ENCODE results near the gene TNRC18.
"Not testable (repeated sequence)": the region's sequence is repeated elsewhere in the genome, so short reads cannot be mapped to it uniquely, and the experiment has no call there.

Gene TNRC18

DNA sequence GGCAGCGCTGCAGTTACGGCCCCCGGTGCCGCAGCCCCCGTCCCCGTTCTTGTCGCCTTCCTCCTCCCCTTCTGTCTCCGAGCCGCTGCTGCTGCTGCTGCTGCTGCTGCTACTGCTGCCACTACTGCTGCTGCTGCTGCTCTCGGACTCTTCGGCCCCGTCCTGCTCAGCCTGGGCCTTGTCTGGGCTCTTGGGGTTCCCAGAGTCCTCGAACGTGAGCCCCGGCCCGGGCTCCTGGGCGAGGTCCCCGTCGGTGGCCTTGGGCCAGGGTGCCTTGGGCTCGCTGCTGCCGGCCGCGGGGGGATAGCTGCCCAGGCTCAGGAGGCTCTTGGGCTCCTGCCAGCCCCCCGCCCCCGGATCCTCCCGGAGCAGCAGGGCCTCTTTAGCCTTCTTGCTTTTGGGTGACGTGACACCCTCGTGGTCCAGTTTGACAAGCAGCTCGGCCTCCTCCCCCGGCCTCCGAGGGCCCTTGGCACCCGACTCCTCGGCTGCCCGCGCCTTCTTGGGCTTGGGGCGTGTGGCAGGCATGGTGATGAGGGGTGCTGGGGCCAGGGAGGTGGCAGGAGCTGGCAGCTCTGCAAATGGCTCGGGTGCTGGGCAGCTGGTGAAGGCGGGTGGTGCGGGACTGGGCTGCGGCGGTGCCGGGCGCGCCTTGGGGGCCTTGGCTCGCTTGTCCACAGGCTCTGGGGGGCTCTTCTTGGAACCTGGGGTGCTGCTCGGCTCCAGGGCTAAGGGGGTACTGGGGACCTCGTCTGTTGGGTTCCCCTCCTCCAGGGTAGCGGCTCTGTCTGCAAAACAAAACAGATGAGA is 110.4 kb downstream of the TNRC18 start:
- DNase-seq = not testable (repeated sequence)

DNA sequence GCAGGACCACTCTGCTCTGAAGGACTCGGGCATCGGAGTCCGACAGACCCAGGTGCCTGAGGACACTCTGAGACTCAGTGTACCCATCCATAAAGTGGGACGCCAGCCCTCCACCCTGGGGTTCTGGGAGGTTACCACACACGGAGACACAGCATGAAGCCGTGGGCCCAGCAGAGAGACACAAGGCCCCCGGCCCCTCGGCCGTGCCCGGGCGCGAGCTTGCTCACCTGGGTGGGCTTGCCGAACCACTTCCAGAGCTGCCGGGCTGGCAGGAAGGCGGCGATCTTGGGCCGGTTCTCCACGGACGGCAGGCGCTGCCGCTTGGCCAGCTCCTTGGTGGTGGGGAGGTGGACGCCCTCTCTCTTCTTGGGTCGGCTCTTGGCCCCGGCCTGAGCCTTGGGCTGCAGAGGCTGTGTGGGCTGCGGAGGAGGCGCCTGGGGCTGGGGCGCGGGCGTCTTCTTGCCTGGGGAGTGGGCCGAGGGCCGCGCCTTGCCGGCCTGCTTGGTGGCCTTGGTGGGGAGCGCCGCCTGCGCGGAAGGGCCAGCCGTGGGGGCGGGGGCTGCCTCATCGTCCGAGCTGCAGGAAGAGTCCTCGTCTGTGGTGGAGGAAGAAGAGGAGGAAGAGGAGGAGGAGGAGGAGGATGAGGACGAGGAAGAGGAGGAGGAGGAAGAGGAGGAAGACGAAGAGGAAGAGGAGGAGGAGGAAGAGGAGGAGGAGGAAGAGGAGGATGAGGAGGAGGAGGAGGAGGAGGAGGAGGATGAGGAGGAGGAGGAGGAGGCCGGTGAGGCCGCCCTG is 111.2 kb downstream of the TNRC18 start:
- not testable (repeated sequence) for DNase-seq

DNA sequence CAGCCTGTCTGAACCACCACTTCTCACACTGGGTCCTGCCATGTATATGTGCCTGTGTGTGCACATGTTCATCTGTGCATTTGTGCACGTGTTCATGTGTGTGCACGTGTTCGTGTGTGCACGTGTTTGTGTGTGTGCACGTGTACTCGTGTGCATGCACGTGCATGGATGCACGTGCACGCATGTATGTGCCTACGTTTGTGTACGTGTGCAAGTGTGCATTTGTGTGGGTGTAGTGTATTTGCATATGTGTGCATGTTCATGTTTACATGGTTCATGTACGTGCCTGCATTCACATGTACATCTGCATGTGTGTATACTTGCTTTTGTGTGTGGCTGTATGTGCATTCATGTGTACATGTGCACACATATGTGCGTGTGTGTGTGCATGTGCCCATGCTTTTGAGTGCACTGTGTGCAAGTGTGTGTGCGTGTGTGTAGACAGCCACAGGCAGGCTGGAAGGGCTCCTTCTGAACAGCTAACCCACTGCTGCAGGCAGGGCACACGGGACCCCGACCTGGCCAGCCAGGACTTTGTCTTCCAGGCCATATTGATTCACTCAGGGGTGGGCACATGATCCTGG is 112.7 kb downstream of the TNRC18 start:
- no peak for DNase-seq

DNA sequence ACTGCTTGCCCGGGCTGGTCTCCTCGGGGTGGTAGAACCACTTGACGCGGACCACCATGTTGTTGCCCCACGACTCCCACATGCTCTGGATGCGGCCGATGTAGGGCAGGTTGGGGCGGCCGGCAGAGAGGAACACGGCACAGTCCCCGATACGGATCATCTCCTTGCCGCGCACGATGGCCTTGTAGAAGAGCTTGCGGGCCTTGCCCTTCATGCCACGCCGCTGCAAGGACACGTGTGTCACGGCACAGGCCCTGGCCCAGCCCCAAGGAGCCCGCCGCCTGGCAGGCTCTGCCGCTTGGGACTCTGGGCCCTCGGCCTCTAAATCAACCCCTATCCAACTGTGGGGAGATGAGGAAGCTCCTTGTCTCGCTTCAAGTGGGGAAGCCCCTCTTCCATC is 114.5 kb downstream of the TNRC18 start:
- no peak for DNase-seq

DNA sequence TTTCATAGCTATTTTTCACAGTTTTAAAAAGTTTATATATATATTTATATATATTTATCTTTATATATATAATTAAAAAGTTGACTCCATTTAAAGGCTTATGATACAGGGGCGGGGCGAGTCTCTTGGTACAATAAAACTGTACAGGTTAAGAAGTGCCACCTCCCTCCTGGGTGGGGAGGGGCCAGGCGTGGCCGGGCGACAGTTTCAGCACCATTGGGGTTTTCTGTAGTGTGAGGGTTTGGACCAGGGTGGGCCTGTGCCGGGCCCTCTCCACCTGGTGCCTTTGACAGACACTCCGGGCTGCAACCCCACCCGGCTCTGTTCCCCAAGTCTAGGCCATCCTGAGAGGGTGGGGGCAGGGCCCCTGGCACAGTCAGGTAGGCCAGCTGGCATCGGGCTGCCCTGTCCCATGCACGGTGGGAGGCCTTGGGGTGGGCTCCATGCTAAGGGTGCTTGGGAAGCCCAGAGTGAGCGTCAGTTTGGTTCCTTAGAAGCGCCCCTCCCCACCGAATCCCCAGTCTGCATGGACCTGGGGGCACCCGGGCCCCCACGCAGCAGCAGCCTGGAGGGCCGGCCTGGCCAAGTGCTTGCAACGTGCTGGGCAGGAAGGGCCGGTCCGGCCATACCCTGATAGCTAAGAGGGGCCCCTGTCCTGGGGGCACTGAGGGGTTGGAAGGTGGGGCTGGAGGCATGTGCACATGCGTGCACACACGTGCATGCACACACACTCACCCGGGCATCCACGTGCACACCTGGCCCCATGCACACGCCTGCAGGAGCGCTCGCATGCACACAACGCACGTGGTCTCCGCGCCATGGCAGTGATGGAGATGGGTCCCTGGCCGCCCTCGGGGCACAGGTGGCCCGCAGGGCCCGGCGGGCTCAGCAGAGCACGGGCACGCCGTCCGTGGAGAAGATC is 116.2 kb downstream of the TNRC18 start:
- not testable (repeated sequence) for DNase-seq

DNA sequence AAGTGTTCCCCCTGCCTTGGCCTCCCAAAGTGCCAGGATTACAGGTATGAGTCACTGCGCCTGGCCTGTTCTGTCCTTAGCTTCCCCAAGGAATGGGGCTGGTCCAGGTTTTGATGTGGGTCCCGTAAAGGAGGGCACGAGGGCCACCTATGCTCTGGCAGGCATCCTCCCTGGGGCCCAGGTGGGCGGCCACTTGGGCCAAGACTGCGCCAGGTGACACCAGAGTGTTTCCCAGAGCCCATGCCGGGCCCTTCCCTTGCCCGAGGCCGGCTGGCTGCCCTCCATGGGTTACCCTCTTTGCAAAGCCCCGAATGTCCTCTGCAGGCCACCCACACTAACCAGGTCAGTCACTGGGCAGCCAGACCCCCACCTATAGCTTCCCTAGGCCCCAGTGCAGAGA is 118.6 kb downstream of the TNRC18 start:
- not testable (repeated sequence) for DNase-seq

DNA sequence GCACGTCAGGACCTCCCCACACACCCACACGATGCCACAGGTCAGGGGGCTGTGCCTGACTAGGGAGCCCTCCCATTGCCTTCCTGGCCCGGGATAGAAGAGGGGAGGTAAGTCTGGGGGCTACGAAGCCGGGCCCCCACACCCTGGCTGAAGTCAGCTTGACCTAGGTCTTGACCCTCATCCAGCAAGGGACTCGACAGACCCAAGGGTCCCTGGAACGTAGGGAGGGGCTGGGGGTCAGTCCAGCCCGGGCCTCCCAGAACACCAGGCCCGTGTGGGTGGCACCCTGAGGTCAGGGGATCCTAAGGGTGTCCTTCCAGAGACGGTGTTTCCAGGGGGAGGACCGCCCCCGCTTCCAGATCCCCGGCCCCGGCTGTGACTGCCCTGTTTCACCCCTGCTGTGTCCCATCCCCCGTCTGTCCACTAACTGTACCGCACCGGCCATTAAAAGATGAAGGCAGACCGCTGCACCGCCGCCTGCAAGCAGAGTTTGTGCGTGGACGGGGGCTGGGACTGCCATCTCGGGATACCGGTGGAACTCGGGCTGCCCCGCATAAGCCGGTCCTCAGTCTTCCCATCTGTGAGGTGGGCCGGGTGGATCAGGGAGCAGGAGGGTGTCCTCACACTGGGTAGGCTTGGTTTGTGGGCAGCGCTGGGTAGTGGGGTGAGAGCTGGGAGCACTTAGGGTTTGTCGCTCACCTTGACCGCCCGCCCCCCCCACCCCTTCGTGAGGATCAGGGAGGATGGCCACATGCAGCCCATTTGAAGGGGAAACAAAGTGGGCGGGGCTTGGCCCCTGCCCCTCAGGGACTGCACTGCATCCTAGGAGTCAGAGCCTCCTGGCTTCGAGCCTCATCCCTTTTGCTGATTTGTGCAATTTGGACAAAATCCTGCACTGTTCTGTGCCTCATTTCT is 119.8 kb downstream of the TNRC18 start:
- no peak for DNase-seq

DNA sequence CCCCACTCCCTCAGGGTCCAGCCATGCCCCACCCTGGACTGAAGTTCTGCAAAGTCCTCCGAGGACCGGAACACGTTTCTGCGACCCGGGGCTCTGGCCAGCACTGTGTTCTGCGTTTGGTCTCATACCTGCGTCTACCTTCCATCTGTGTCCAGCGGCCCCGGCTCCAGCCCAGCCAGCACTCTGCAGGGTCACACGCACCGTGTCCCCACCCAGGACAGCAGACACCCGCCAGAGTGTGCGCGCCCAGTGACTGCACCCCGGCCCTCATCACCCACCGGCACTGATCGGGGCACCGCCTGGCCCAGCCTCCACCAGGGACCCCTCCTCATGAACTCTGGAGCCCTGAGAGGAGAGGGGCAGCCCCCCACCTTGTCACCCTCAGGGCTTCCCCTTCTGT is 120.6 kb downstream of the TNRC18 start:
- no peak for DNase-seq

DNA sequence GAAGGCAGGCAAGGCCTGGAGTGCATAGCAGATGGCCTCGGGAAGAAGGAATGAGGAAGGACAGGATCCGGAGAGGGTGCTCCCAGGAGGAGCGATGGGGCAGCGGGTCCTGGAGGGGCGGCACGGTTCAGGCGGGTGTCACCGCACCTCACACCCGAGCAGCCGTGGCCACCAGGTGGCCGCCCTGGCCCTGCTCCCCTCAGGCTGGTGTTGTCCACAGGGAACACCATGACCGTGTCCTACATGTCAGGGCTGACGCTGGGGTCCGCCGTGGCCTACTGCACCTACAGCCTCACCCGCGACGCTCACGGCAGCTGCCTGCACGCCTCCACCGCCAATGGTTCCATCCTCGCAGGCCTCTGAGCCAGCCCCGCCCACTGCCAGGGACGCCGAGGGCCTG is 121.1 kb downstream of the TNRC18 start:
- DNase-seq = no peak

DNA sequence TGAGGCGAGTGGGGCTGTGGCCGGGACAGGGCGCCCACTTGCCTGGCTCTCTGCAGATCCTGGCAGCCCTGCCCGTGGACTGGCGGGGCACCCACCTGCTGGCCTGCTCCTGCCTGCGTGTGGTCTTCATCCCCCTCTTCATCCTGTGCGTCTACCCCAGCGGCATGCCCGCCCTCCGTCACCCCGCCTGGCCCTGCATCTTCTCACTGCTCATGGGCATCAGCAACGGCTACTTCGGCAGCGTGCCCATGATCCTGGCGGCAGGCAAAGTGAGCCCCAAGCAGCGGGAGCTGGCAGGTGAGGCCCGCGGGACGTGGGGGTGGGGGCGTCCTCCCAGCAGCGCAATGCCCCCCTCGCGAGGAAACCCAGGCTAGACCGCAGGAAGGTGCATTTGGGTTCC is 123.3 kb downstream of the TNRC18 start:
- no peak for DNase-seq

DNA sequence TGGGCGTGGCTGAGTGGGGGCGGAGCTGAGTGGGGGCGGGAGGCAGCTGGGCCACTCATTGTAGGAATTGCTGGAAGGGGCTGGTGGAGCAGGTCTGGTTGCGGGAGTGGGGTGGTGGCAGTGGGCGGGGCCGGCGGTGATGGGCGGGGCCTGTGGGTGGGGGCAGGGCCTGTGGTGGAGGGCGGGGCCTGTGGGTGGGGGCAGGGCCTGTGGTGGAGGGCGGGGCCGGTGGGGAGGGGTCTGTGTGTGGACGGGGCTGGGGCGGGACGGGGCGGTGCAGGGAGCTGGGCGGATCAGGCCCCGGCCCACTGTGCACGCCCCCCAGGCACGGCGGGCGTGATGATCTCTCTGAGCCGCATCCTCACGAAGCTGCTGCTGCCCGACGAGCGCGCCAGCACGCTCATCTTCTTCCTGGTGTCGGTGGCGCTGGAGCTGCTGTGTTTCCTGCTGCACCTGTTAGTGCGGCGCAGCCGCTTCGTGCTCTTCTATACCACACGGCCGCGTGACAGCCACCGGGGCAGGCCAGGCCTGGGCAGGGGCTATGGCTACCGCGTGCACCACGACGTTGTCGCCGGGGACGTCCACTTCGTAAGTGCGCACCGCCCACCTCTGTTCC is 126.9 kb downstream of the TNRC18 start:
- DNase-seq = peak; percentile 70

DNA sequence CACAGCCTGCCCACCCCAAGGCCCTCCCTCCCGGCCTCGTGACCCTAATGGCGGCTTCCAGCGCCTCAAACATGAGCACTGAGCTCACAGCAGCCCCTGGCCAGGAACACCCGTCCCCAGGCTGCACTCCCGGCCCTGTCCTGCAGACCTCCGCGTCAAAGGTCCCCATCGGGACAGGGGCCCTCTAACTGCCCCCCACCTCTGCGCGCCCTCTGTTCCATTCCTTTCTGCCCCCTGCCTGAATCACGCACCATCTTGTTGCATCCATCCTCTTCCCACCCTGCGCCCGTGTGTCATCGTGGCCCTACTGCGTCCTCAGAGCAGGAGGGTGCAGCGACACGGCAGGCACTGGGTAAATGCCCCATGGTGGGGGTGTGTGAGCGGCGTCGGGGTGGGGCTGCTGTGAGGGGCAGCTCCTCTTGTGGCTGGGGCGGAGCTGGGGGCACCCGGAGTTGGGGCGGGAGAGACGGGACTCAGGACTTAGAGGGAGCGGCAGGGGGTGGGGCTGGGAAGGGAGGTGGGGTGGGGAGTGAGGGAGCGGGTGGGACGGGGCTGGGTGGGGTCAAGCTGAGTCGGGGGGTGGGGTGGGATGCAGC is 127.5 kb downstream of the TNRC18 start:
- DNase-seq = no peak

DNA sequence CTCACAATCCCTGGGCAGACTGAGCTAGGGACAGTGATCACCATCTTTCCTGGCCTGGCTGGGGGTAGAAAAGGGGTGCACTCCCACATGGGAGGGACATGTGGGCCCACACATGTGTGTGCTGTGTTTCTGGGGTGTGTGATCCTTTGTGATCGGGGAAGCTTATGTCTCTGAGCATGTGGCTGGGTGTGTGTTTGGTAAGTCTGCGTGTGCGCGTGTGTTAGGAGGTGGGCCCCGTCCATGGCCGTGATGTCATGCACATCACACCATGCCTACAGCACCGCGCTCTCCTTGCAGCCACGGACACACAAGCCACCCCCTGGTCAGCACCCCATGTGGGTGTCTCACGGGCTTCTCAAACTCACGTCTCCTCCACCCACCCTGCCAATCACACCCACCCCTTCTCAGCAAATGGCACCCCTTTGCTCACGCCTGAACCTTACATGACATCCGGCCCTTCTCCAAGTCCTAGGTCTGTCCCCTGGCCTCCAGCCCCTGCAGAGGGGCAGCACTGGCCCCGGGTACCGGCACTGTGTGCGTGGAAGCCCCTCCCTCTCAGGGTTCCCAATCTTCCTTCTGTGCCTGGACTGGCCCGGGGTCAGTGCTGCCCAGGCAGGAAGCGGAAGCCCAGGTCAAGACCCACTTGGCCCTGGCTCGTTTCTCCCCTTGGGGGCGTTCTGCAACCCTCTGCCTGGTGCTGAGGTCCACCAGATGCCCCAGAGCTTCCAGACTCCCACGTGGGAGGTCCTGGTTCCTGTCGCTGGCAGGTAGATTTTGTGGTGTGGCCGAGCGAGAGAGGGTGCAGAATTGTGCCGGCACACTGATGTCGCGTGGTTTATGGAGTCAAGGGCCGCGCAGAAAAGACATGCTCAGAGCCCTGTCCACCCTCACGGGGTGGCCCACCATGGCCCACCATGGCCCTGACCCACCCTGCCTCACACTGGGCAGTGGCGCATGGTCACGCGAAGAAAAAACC is 128.3 kb downstream of the TNRC18 start:
- no peak for DNase-seq

DNA sequence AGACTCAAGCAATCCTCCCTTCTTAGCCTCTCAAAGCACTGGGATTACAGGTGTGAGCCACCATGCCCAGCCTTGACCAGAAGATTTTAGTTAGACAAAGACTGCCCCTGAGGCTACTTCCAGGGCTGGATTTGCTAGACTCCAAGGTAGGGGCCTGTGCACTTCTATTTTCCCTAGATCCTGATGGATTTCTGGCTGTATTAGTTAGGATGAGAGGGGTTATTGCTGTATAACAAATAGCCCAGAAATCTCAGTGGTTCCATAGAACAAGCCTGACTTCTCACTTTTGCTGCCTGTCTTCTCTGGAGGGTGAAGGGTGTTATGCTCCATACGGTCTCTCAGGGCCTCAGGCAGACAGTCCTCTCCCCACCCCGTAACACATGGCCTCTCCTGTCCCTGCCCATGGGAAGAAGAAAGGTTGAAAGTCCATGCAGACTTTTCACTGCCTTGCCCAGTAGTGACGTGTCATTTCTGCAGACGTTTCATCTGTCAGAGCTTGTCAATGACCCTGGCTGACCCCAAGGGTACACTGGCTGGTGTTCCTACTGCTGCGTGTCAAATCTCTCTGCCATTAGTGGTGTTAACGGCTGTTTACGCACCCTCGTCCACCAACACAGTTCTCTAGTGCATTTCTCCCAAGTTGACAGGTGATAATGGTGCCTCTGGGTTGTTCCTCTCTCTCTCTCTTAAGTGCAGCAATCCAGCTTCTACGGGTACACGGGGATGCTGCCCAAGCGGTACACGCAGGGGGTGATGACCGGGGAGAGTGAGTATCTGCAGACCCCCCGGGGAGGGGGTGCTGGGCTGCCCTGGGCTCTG is 129.3 kb downstream of the TNRC18 start:
- no peak for DNase-seq

DNA sequence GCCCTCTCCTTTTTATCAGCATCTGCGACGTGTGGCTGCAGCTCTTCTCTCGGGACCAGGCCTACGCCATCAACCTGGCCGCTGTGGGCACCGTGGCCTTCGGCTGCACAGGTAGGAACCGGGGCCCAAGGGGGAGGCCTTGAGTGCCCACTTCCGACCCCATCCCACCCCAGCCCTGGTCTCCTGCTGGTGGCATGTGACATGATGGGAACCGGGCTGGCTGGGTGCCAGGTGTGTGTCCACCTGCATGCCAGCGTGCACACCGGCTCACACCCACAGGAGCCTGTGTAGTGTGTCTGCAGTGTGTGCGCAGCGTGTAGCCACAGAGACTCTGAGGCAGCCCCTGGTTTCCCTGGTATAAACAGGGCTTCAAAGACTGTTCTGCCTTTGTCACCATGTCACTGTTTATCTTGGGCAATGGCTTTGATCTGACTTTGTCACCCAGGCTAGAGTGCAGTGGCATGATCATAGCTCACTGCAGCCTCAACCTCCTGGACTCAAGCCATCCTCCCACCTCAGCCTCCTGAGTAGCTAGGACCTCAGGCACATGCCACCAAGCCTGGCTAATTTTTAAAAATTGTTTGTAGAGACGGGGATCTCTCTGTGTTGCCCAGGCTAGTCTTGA is 131.8 kb downstream of the TNRC18 start:
- not testable (repeated sequence) for DNase-seq

DNA sequence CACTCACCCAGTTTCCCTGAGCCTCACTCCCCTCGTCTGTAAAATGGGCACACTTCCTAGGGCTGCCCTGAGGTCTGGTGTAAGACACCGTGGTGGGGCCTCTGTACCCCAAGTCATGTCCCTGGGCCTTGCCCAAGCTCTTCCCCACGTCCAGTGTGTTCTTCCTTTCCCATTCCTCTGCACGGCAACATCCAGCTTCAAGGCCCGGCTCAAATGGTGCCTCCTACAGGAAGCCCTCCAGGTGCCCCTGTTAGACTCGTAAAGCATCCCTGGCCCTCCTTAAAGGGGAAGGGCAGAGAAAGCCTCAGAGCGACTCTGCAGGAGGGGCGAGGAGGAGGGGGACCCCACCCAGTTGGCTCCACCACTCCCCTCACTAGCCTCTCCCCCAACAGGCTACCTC is 132.3 kb downstream of the TNRC18 start:
- no peak for DNase-seq

DNA sequence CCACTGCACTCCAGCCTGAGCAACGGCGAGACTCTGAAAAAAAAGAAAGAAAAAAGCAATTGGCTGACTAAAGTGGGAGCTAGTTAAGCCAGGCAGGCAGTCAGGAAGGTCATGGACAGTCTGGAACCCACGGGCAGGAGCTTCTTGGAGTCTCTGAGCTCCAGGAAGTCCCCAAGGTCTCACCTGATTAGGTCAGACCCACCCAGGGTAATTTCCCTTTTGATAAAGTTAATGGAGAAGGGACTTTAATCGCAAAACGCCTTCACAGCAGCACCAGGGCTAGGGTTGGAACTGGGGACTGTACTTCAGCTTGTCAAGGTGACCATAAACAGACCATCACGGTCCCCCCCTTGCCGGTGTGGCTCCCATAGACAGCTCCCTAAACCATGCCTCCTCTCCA is 134.3 kb downstream of the TNRC18 start:
- DNase-seq = no peak

DNA sequence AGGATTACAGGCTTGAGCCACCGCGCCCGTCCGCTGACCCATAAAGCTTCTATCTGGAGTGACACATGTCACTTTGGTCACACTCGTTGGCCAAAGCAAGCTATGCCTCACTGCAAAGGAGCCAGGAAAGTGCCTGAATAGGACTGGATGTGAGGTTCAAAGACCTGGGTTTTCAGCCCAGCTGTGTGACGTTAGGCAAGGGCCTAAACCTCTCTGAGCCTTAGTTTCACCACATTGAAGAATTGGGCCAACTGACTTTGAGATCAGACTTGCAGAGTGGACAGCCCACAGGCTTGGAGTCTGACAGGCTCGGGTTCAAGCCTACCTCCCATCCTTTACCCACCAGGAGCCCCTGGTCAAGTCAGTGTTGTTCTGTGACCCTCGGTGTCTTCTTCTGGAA is 135.1 kb downstream of the TNRC18 start:
- not testable (repeated sequence) for DNase-seq
